WI38 (cell line): ENCODE measurements around the gene ATRAID.

Experiments used
- H3K4me3 ChIP-seq: 2 replicates; pipeline ENCODE4 v1.5.1; 2011; ENCODE audit warnings: low read depth, mild to moderate bottlenecking, control low read depth, low read length
- CTCF ChIP-seq: IDR thresholded peaks from 2 replicates; pipeline ENCODE4 v1.5.1; 2012; ENCODE audit warnings: low read depth, mild to moderate bottlenecking, control low read depth, low read length

The ATRAID gene

DNA sequence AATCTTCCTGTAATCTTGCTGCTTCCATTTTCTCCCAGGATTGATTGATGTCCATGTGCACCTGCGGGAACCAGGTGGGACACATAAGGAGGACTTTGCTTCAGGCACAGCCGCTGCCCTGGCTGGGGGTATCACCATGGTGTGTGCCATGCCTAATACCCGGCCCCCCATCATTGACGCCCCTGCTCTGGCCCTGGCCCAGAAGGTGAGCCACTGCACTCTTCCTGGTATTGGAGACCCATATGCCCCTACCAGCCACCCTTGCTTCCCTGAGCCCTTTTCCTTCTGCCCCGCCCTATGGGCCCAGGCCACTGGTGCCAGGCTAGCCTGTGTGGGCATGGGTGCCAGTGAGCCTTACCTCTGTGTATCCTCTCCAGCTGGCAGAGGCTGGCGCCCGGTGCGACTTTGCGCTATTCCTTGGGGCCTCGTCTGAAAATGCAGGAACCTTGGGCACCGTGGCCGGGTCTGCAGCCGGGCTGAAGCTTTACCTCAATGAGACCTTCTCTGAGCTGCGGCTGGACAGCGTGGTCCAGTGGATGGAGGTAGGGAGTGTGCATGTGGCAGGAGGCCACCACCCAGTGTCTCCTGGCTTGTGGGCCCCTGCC, 25.6 kb downstream of the ATRAID start:
- no peak overlapping the region for H3K4me3 ChIP-seq
- no peak for TF ChIP-seq CTCF

GRCh38 chr2:27238976-27239375, 27.1 kb downstream of the ATRAID start:
- H3K4me3 ChIP-seq: no peak overlapping the region
- no peak for TF ChIP-seq CTCF

GRCh38 chr2:27240406-27240805, 28.6 kb downstream of the ATRAID start:
- no peak for TF ChIP-seq CTCF
- H3K4me3 ChIP-seq: no peak overlapping the region

DNA sequence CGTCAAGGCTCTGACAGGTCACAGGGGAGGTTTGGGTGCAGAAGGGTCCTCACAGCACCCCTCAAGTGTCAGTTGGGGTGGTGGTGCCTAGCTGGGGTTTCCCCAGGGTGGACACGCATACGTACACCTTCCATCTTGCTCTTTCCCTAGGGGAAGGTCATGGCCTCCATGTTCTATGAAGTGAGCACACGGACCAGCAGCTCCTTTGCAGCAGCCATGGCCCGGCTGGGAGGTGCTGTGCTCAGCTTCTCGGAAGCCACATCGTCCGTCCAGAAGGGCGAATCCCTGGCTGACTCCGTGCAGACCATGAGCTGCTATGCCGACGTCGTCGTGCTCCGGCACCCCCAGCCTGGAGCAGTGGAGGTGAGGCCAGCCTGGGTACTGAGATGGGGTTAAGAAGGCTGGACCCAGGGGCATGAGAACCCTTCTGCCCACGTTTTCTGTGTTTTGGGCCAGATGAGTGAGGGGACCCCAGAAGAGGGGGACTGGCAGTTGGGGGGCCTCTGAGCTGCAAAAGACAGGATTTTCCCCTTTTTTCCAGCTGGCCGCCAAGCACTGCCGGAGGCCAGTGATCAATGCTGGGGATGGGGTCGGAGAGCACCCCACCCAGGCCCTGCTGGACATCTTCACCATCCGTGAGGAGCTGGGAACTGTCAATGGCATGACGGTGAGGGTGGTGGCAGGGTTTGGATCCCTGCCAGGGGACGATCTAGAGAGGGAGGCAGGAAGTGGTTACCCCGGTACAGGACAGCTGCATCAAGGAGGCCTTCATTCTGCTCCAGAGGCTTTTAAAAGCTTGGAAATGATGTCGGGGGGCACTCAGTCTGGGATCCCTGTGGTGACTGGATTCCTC, 30.1 kb downstream of the ATRAID start:
- TF ChIP-seq CTCF: no peak
- H3K4me3 ChIP-seq: no peak overlapping the region

DNA sequence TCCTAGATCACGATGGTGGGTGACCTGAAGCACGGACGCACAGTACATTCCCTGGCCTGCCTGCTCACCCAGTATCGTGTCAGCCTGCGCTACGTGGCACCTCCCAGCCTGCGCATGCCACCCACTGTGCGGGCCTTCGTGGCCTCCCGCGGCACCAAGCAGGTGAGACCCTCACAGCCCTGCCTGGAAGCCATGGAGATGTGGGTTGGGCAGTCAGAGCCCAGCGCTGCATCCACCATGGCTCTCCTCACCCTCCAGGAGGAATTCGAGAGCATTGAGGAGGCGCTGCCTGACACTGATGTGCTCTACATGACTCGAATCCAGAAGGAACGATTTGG, 30.7 kb downstream of the ATRAID start:
- no peak overlapping the region for H3K4me3 ChIP-seq
- TF ChIP-seq CTCF: no peak

DNA sequence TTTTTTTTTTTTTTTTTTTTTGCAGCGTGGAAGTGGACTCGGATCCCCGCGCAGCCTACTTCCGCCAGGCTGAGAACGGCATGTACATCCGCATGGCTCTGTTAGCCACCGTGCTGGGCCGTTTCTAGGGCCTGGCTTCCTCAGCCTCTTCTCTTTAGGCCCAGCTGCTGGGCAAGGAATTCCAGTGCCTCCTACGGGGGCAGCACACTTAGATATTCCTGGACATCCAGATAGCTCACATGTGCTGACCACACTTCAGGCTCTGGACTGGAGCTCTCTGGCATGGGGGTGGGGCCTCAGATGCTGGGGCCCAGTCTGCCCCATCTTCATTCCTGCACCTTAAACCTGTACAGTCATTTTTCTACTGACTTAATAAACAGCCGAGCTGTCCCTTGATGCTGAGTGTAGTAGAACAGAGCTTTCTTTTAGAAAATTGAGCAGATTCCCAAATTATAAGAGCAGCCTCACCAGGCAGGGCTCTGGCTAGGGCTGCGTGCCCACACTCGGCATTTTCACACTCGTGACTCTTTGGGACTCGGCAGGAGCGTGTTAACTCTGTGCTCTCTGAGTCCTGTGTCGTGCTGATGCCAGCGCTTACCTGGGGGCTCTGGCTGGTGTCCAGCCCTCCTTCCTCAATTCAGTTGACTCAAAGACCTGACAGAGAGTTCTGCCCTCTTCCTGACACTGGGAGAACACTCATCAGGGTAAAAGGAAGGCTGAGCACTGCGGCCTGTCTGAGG, 31.7 kb downstream of the ATRAID start:
- H3K4me3 ChIP-seq: no peak overlapping the region
- no peak for TF ChIP-seq CTCF

DNA sequence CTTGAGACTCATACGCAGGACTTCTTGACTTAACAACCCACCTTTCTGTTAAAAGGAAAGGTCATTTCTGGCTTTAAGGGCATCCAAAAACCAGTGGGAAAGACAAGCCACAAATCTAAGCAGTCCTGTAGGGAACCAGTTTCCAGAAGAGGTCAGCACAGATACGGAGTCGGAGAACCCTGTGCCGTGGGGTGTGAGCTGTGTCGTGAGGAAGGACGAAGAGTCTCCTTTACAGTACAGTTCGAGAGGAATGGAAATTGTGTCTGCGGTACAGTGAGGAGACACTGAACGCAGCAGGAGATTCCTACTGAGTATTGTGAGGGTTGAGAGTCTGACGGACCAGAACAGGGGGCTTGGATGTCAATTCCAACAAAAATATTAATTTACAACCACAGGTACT, 33.3 kb downstream of the ATRAID start:
- TF ChIP-seq CTCF: no peak

More for the DNA sequence above, 33.3 kb downstream of the ATRAID start:
- no peak overlapping the region for H3K4me3 ChIP-seq
